WTC11 (cell line): Measurements from ENCODE around the gene MYL7.

ENCODE experiments used
- ATF6 ChIP-seq: sonication (generic); formaldehyde crosslinking; IDR thresholded peaks from 2 replicates; pipeline ENCODE4 v1.8.1; 2023; ENCODE audit warnings: mild to moderate bottlenecking, missing genetic modification reagents
- CBFB ChIP-seq: sonication (generic); formaldehyde crosslinking; IDR thresholded peaks from 2 replicates; pipeline ENCODE4 v1.8.1; 2022; ENCODE audit warnings: mild to moderate bottlenecking, low read depth, missing genetic modification reagents
- CREM ChIP-seq: sonication (generic); formaldehyde crosslinking; IDR thresholded peaks from 2 replicates; pipeline ENCODE4 v1.8.1; 2022; ENCODE audit warnings: mild to moderate bottlenecking, missing genetic modification reagents, moderate library complexity
- CTCF ChIP-seq: fragments of 200-600 bp; IDR thresholded peaks from 2 replicates; pipeline ENCODE4 v1.8.0; 2022; ENCODE audit warnings: antibody characterized with exemption
- E2F5 ChIP-seq: sonication (generic); formaldehyde crosslinking; IDR thresholded peaks from 2 replicates; pipeline ENCODE4 v1.8.1; 2022; ENCODE audit warnings: mild to moderate bottlenecking, moderate library complexity, missing genetic modification reagents
- ETV6 ChIP-seq: sonication (generic); formaldehyde crosslinking; IDR thresholded peaks from 2 replicates; pipeline ENCODE4 v1.8.1; 2022; ENCODE audit warnings: mild to moderate bottlenecking, missing genetic modification reagents
- FOXP1 ChIP-seq: sonication (generic); formaldehyde crosslinking; IDR thresholded peaks from 2 replicates; pipeline ENCODE4 v1.8.0; 2022; ENCODE audit warnings: missing genetic modification reagents, mild to moderate bottlenecking, moderate library complexity, borderline replicate concordance
- HMGA2 ChIP-seq: fragments of 250-450 bp; sonication (Bioruptor Pico); IDR thresholded peaks from 2 replicates; pipeline ENCODE4 v1.4.0; 2021; ENCODE audit warnings: mild to moderate bottlenecking, moderate library complexity
- JAZF1 ChIP-seq: fragments of 250-450 bp; sonication (Bioruptor Pico); IDR thresholded peaks from 2 replicates; pipeline ENCODE4 v1.9.0; 2021; ENCODE audit warnings: moderate library complexity, mild to moderate bottlenecking, inconsistent platforms
- JUN ChIP-seq: sonication (generic); formaldehyde crosslinking; IDR thresholded peaks from 2 replicates; pipeline ENCODE4 v1.8.0; 2023; ENCODE audit warnings: mild to moderate bottlenecking, missing genetic modification reagents
- TEAD4 ChIP-seq: sonication (generic); formaldehyde crosslinking; IDR thresholded peaks from 2 replicates; pipeline ENCODE4 v1.8.0; 2022; ENCODE audit warnings: mild to moderate bottlenecking, missing genetic modification reagents
- USF2 ChIP-seq: sonication (generic); formaldehyde crosslinking; IDR thresholded peaks from 2 replicates; pipeline ENCODE4 v1.8.1; 2023; ENCODE audit warnings: mild to moderate bottlenecking, missing genetic modification reagents, moderate library complexity

GRCh38 chr7:44098092-44099068 is 42.8 kb downstream of the MYL7 start:
- no peak for TF ChIP-seq ETV6 (CRISPR knock-in tag)
- no peak for TF ChIP-seq JAZF1
- TF ChIP-seq FOXP1 (CRISPR knock-in tag): no peak
- TF ChIP-seq ATF6: no peak
- no peak for TF ChIP-seq E2F5
- no peak for TF ChIP-seq JUN (CRISPR knock-in tag)
- TF ChIP-seq CTCF: no peak
- no peak for TF ChIP-seq CREM (CRISPR knock-in tag)
- TF ChIP-seq USF2 (CRISPR knock-in tag): no peak
- TF ChIP-seq TEAD4 (CRISPR knock-in tag): no peak
- TF ChIP-seq HMGA2 (CRISPR knock-in tag): no peak
- TF ChIP-seq CBFB (CRISPR knock-in tag): no peak
